GM18951 (cell line): ENCODE data around the gene TGM1.
A peak's percentile ranks its signal among the peaks of the same experiment; 100 is the strongest.
"Not testable (repeated sequence)": the region's sequence is repeated elsewhere in the genome, so short reads cannot be mapped to it uniquely, and the experiment has no call there.

Experiments
- POLR2A ChIP-seq: IDR thresholded peaks from 4 replicates; pipeline ENCODE4 v1.6.1; 2011; ENCODE audit warnings: mild to moderate bottlenecking; ENCODE audit not compliant: insufficient read length, insufficient read depth; ENCODE audit errors: extremely low read depth
- in situ Hi-C: fragments of 300-500 bp; cut with MboI; formaldehyde crosslinking; loops from one replicate; pipeline ENCODE4 v1.12.0; 2022; ENCODE audit warnings: low sequenced_read_pairs, mixed read lengths, inconsistent platforms; ENCODE audit not compliant: unreplicated experiment

The TGM1 gene

GRCh38 chr14:24236689-24237462 lies 26.1 kb downstream of the TGM1 start:
- in situ Hi-C loops: no loop called here
- peak; percentile 12 for TF ChIP-seq POLR2A

- in situ Hi-C loops: no loop called here
- peak; percentile 15 for TF ChIP-seq POLR2A
Observed at GRCh38 chr14:24235804-24236688, 26.9 kb downstream of the TGM1 start.

- TF ChIP-seq POLR2A: no peak
- in situ Hi-C loops: no loop called here
Observed at GRCh38 chr14:24234095-24235005, 28.6 kb downstream of the TGM1 start.

- TF ChIP-seq POLR2A: no peak
- in situ Hi-C loops: no loop called here
Observed at GRCh38 chr14:24233538-24233866, 29.5 kb downstream of the TGM1 start.

GRCh38 chr14:24232645-24233537 lies 30.1 kb downstream of the TGM1 start, which contains the start of gene GMPR2:
TSS of gene GMPR2 (plus strand) at chr14:24232929. CDS start at chr14:24233254, 325 bp downstream.
- in situ Hi-C loops: no loop called here
- peak; percentile 60 for TF ChIP-seq POLR2A

GRCh38 chr14:24232121-24232644 lies 30.8 kb downstream of the TGM1 start, which contains the start of gene NEDD8:
TSS of gene NEDD8 (minus strand) at chr14:24232367. CDS start at chr14:24232267, 100 bp downstream.
- in situ Hi-C loops: no loop called here
- peak; percentile 65 for TF ChIP-seq POLR2A

GRCh38 chr14:24231263-24232120 lies 31.5 kb downstream of the TGM1 start:
- TF ChIP-seq POLR2A: no peak
- in situ Hi-C loops: no loop called here

GRCh38 chr14:24228902-24229301 lies 34.1 kb downstream of the TGM1 start:
- in situ Hi-C loops: no loop called here
- no peak for TF ChIP-seq POLR2A

- no peak for TF ChIP-seq POLR2A
- in situ Hi-C loops: no loop called here
Observed at GRCh38 chr14:24226473-24226872, 36.5 kb downstream of the TGM1 start.

- no peak for TF ChIP-seq POLR2A
- in situ Hi-C loops: no loop called here
Observed at GRCh38 chr14:24224618-24225071, 38.3 kb downstream of the TGM1 start.

- in situ Hi-C loops: not testable (repeated sequence)
Observed at GRCh38 chr14:24222987-24223386, 40.0 kb downstream of the TGM1 start.

- in situ Hi-C loops: no loop called here
- TF ChIP-seq POLR2A: no peak
Observed at GRCh38 chr14:24219521-24219920, 43.5 kb downstream of the TGM1 start.
